Measurements from ENCODE around the gene SUCLG1.

DNA sequence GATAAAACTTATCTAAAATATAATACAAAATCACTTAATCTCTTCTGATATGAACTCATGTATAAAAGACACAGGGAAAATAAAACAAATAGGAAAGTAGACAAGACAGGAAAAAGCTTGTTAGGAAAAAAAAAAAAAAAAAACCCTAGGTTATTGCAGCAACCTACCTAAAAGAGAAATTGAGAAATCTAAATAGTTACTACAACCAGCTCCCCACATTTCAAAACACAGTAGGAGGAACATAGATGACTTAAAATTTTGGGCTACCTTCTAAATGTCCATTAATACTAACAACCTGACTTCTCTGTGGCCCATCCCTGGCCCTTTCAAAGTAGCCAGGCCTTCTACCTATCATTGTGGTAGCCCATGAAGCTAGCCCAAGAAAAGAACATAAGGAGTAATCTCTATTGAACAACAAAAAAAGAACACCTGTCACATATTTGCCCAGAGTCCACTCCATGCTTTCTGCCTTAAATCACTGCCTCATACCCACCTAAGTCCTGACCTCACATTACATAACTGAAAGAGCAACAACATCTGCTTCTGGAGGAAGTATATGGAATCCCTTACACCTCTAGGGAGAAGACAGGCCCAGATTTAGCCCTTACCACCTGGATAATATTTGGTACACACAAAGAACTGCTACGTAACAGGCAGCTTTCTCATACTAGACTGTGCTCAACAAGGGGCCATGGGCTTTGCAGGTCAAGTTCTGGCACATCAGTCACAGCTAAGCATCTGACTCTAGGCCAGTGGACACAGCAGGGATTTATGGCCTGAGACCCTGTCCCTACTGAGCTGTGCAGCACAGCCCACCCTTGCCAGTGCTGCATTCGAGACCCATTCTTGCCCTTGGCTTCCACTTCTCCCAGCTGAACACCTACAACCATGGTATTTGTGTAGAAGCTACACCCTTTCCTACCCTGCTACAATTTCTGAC is 8.5 kb downstream of the SUCLG1 start:
- TF ChIP-seq, protein P1, sequence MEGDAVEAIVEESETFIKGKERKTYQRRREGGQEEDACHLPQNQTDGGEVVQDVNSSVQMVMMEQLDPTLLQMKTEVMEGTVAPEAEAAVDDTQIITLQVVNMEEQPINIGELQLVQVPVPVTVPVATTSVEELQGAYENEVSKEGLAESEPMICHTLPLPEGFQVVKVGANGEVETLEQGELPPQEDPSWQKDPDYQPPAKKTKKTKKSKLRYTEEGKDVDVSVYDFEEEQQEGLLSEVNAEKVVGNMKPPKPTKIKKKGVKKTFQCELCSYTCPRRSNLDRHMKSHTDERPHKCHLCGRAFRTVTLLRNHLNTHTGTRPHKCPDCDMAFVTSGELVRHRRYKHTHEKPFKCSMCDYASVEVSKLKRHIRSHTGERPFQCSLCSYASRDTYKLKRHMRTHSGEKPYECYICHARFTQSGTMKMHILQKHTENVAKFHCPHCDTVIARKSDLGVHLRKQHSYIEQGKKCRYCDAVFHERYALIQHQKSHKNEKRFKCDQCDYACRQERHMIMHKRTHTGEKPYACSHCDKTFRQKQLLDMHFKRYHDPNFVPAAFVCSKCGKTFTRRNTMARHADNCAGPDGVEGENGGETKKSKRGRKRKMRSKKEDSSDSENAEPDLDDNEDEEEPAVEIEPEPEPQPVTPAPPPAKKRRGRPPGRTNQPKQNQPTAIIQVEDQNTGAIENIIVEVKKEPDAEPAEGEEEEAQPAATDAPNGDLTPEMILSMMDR (conservative IDR thresholded peaks at IDR 0.05; ENCODE audit: low read depth, low read length) = no peak
- TF ChIP-seq POLR2A (IDR thresholded peaks at IDR 0.05; ENCODE audit: low read depth, low read length) = no peak
- TF ChIP-seq CHD1 (IDR thresholded peaks at IDR 0.05; ENCODE audit: low read depth, low read length) = no peak
- no peak for TF ChIP-seq RAD21 (IDR thresholded peaks at IDR 0.05; ENCODE audit: low read length)
- no peak for TF ChIP-seq RCOR1 (IDR thresholded peaks at IDR 0.05; ENCODE audit: insufficient replicate concordance, low read length)
- TF ChIP-seq, protein P2, sequence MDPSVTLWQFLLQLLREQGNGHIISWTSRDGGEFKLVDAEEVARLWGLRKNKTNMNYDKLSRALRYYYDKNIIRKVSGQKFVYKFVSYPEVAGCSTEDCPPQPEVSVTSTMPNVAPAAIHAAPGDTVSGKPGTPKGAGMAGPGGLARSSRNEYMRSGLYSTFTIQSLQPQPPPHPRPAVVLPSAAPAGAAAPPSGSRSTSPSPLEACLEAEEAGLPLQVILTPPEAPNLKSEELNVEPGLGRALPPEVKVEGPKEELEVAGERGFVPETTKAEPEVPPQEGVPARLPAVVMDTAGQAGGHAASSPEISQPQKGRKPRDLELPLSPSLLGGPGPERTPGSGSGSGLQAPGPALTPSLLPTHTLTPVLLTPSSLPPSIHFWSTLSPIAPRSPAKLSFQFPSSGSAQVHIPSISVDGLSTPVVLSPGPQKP (IDR thresholded peaks at IDR 0.05; ENCODE audit: borderline replicate concordance, low read depth, low read length) = no peak
- TF ChIP-seq FOS (IDR thresholded peaks at IDR 0.05; ENCODE audit: low read depth, low read length) = no peak
- no peak for TF ChIP-seq MXI1 (IDR thresholded peaks at IDR 0.05; ENCODE audit: borderline replicate concordance, low read depth, low read length)
- no peak for TF ChIP-seq CEBPB (IDR thresholded peaks at IDR 0.05; ENCODE audit: low read depth, low read length)

Measured in IMR-90 (cell line).